H54 (cell line): ENCODE measurements around the gene IRF9.

ENCODE experiments used
- DNase-seq: peaks from one replicate; pipeline ENCODE4 v3.0.0; 2011; ENCODE audit warnings: low spot score, mixed read lengths; ENCODE audit not compliant: insufficient read length
- FAIRE-seq: peaks from 3 replicates; lab custom pipeline; 2011; peaks lifted over from hg19 to GRCh38; lab: Jason Lieb, UNC
- POLR2A ChIP-seq: IDR thresholded peaks from 2 replicates; pipeline ENCODE4 v1.6.1; 2011; ENCODE audit warnings: low read depth, mild to moderate bottlenecking, low read length

The IRF9 gene

GRCh38 chr14:24182110-24182882 lies 21.2 kb downstream of the IRF9 start:
- no peak for DNase-seq
- no peak for FAIRE-seq
- no peak for TF ChIP-seq POLR2A

DNA sequence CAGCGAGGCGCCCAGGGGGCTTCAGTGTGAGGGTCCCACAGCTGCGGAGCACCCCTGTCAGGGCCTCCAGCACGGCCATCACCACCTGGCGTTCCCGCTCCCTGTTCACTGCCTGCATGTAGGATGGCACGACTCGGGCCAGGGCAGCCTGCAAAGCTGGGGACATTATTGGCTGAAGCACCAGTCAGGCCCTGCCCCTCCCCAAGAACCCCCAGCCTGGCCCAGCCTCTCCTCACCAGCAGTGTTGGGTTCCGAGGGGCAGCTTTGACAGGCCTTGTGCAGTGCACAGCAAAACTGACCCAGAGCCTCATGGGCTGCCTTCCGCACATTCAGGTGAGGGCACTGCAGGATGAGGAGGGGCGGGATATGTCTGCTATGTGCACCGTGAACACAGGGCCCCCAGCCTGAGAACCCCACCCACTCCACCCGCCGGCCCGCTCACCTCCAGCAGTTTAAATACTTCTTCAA lies 22.0 kb downstream of the IRF9 start:
- no peak for DNase-seq
- FAIRE-seq: no peak
- TF ChIP-seq POLR2A: no peak

DNA sequence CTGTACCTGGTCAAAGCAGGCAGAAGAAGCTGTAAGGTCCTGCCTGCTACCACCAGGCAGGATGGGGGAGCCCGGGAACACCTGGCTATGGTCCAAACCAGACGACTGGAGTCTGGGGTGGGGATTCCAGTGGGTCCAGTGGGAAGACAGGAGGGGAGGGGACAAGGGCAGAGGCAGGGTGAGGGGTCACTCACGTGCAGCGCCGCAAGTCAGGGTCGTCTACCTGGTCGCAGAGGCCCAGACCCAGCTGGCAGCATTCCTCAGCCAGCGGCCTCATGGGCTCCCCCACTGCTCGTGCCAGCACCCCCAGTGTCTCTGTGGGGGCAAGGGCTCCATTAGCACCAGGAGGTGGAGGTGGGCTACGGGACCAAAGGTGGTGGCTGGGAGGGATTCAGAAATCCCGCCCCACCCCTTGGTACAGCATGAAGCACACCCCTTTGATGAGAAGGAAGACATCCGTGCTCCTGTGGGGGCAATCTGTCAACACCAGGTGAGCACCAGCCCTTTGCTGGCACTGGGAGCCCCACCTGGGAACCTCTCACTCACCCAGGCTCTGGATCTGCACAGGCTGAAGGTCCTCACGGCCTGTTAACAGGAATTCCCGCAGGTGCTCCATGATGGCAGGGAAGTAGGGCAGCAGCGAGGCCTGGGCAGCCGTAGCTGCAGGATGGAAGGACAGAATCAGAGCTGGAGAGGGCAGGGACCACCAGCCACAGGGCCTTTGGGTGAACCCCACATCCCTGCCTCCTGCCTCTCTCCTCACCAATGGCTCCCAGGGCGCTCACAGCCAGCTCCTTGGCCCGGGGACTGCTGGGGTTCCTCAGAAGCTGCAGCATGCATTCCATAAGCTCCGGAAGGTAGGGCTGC lies 23.3 kb downstream of the IRF9 start:
- no peak for DNase-seq
- no peak for FAIRE-seq
- TF ChIP-seq POLR2A: no peak

GRCh38 chr14:24185026-24185425 lies 24.0 kb downstream of the IRF9 start:
- FAIRE-seq (no peak), DNase-seq (no peak)
- TF ChIP-seq POLR2A: no peak

DNA sequence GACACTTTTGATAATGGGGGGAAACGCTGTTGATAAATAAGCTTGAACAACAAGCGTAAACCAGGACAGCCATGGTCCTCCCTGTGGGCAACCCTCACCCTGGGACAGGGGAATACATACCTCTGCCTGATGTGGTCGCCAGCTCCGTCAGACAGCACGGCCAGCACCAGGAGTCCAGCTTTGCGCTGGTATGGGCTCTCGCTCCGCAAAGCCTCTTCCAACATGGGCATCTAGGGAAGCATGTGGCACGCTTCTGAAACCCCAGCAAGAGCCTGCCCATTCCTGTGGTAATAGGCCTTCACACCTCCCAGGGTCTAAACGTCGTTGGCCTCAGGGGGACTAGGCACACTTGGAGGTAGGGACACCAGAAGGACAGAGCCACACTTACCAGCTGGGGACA lies 24.7 kb downstream of the IRF9 start:
- DNase-seq: no peak
- TF ChIP-seq POLR2A: no peak
- FAIRE-seq: no peak

DNA sequence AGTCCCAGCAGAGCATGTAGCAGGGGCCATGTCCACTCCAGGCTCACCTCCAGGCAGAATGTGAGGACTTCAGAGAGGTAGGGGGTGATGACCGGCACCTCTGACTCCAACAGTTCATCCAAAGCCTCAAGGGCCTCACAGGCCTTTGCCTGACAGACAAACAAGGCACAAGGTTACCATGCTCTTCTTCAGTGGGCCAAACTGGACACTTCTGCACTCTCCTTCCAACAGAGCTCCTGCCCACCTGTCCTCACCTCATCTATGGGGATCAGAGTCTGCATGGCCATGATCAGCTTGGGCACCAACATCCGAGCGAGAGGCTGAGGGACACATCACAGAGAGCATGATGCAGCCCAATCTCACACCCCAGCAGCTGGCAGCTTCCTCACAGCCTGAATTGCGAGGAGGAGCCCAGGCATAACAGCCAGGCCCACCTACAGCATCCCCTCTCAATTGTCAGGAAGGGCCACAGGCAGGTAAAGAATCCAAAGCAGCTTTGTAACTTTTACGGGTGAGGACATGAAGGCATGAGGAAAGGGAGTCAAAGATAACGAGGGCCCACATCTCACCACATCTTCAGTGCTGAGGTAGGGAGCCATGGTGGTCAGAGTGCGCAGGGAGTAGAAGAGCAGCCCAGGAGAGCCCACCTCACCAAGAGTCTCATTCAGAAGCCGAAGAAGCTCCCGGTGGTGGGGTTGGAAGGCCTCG lies 25.9 kb downstream of the IRF9 start:
- FAIRE-seq: no peak
- DNase-seq: no peak
- TF ChIP-seq POLR2A: no peak

DNA sequence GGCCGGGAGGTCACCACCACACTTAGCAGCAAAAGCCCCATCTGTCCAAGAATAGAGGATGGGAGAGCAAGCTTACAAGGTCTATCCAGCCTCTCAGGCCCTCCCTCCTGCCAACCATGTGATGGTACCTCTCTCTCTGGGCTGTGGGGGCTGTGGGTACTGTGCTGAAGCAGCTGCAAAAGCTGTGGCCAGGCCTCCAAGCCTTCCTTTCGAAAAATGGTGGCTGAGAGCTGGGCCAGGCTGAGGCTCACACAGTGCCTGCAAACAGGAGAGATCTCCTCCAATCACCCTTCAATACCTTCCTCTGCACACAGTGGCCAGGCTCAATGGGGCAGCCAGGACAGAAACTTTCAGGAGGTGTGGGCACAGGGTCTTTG lies 26.5 kb downstream of the IRF9 start:
- no peak for FAIRE-seq
- DNase-seq: no peak
- no peak for TF ChIP-seq POLR2A

GRCh38 chr14:24188251-24189058 lies 27.4 kb downstream of the IRF9 start, which contains the start of gene IPO4:
IPO4 (minus strand) TSS chr14:24188816; CDS start chr14:24188787, 29 bp downstream.
- FAIRE-seq: peak; percentile 62
- TF ChIP-seq POLR2A: peak; percentile 65

DNA sequence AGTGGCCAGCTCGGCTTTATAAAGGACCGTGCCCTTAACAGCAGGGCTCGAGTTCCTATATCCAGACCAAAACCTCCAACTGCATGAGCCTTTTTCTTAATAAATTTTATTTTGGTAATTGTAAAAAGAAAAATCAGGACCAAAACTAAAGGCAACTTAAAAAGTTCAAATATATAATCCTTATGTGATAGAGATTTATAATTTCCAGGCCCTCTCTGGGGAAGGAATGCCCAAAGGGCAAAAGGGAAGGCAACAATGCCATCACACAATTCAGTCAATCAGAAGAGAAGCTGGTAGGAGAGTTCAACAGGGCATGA lies 28.0 kb downstream of the IRF9 start:
- FAIRE-seq: no peak
- TF ChIP-seq POLR2A: no peak

More at GRCh38 chr14:24188251-24189058, 27.4 kb downstream of the IRF9 start, which contains the start of gene IPO4:
- peak; percentile 85 for DNase-seq

GRCh38 chr14:24189460-24189859 lies 28.4 kb downstream of the IRF9 start:
- no peak for TF ChIP-seq POLR2A
- DNase-seq (no peak), FAIRE-seq (no peak)

More for the DNA sequence above, 28.0 kb downstream of the IRF9 start:
- no peak for DNase-seq

- DNase-seq (no peak), FAIRE-seq (no peak)
- TF ChIP-seq POLR2A: no peak
Measured at GRCh38 chr14:24190416-24190815, 29.4 kb downstream of the IRF9 start.

- TF ChIP-seq POLR2A: no peak
- FAIRE-seq (no peak), DNase-seq (no peak)
Measured at GRCh38 chr14:24192933-24193332, 31.9 kb downstream of the IRF9 start.
